G401 (cell line): ENCODE measurements around the gene ECI2. TPM values are rescaled to one million over a fixed set of nuclear protein-coding genes. Genes with fewer than 3 reads are reported as not detected.
A peak's percentile ranks its signal among the peaks of the same experiment; 100 is the strongest.
"Not testable (repeated sequence)": the region's sequence is repeated elsewhere in the genome, so short reads cannot be mapped to it uniquely, and the experiment has no call there.

Experiments
- DNase-seq: peaks from one replicate; pipeline ENCODE4 v3.0.0-alpha.2; 2015; ENCODE audit warnings: low spot score
- in situ Hi-C: cut with HindIII; loops from 2 replicates; pipeline ENCODE4 v1.10.0; 2016; ENCODE audit warnings: low sequenced_read_pairs, mixed read lengths
- total RNA-seq: library from RNA; depleted of rRNA; stranded (reverse); fragments of >200 nt; shearing (Covaris generic); gene quantifications from 2 replicates; pipeline ENCODE4 v1.2.3, GENCODE V29; 2014

The ECI2 gene
- total RNA-seq, 1 experiment from 2014 or later, result 111 TPM

- no peak for DNase-seq
- in situ Hi-C loops, result no loop called here
These were observed 26.7 kb downstream of the ECI2 start for GRCh38 chr6:4108561-4109093.

- in situ Hi-C loops, result no loop called here
- no peak for DNase-seq
These were observed 27.5 kb downstream of the ECI2 start for GRCh38 chr6:4107873-4108272.

GRCh38 chr6:4105980-4106536, 29.3 kb downstream of the ECI2 start:
- no peak for DNase-seq
- in situ Hi-C loops, result no loop called here

- in situ Hi-C loops, result no loop called here
- DNase-seq, result peak; percentile 38
These were observed 31.4 kb downstream of the ECI2 start for GRCh38 chr6:4103929-4104328.

GRCh38 chr6:4102687-4103244, 32.6 kb downstream of the ECI2 start:
- DNase-seq, result peak; percentile 84
- in situ Hi-C loops, result no loop called here

GRCh38 chr6:4101298-4101697, 34.1 kb downstream of the ECI2 start:
- in situ Hi-C loops, result no loop called here
- no peak for DNase-seq

GRCh38 chr6:4100655-4101054, 34.7 kb downstream of the ECI2 start:
- no peak for DNase-seq
- in situ Hi-C loops, result no loop called here

- no peak for DNase-seq
- in situ Hi-C loops, result no loop called here
These were observed 42.1 kb downstream of the ECI2 start for GRCh38 chr6:4093288-4093687.

- DNase-seq, result no peak
- in situ Hi-C loops, result no loop called here
These were observed 43.4 kb downstream of the ECI2 start for GRCh38 chr6:4091941-4092340.

- DNase-seq, in situ Hi-C loops: not testable (repeated sequence)
These were observed 45.3 kb downstream of the ECI2 start for GRCh38 chr6:4090043-4090442.

- in situ Hi-C loops, result no loop called here
These were observed 46.7 kb downstream of the ECI2 start for GRCh38 chr6:4088704-4089103.

GRCh38 chr6:4085332-4085700, 50.1 kb downstream of the ECI2 start:
- in situ Hi-C loops, result no loop called here
- DNase-seq, result no peak

More at GRCh38 chr6:4088704-4089103, 46.7 kb downstream of the ECI2 start:
- DNase-seq, result no peak

- in situ Hi-C loops, result no loop called here
These were observed 50.7 kb downstream of the ECI2 start for GRCh38 chr6:4084444-4085331.

GRCh38 chr6:4078691-4079471, 56.5 kb downstream of the ECI2 start, which contains the start of gene FAM217A:
FAM217A (minus strand) TSS chr6:4079137; CDS start chr6:4077414, 1,723 bp downstream.
- DNase-seq, result no peak
- in situ Hi-C loops, result no loop called here

More at GRCh38 chr6:4084444-4085331, 50.7 kb downstream of the ECI2 start:
- no peak for DNase-seq

GRCh38 chr6:4074478-4075235, 60.7 kb downstream of the ECI2 start:
- in situ Hi-C loops, result no loop called here
- no peak for DNase-seq

- in situ Hi-C loops, result no loop called here
These were observed 64.0 kb downstream of the ECI2 start for GRCh38 chr6:4071330-4071729.

GRCh38 chr6:4069199-4069598, 66.2 kb downstream of the ECI2 start:
- no peak for DNase-seq
- in situ Hi-C loops, result no loop called here

More at GRCh38 chr6:4071330-4071729, 64.0 kb downstream of the ECI2 start:
- no peak for DNase-seq

- no peak for DNase-seq
- in situ Hi-C loops, result no loop called here
These were observed 67.7 kb downstream of the ECI2 start for GRCh38 chr6:4067673-4068072.
